Skin epidermis (tissue), 12 donors: ENCODE measurements around the gene BABAM2.

Source experiments
- H3K27ac ChIP-seq, 21 experiments: fragments of 200-600 bp; sonication (generic) in 11 of 21; one replicate each; pipeline ENCODE4 v1.5.0; 2020; ENCODE audit warnings: mild to moderate bottlenecking in 3 of 21, inconsistent platforms in 2 of 21, moderate library complexity in 2 of 21
- H3K4me3 ChIP-seq, 7 experiments: fragments of 200-600 bp; sonication (generic) in 2 of 7; one replicate each; pipeline ENCODE4 v1.5.0; 2020; ENCODE audit warnings: inconsistent platforms in 2 of 7, mild to moderate bottlenecking in 2 of 7, moderate library complexity in 1 of 7

BABAM2 gene

GRCh38 chr2:28378679-28379584, 488.4 kb downstream of the BABAM2 start:
- no peak overlapping the region for H3K4me3 ChIP-seq
- H3K27ac ChIP-seq = peak overlapping the region in 19 of 21 experiments; percentile 33 to 91 (median 77)

GRCh38 chr2:28380219-28380618, 489.7 kb downstream of the BABAM2 start:
- Histone ChIP-seq H3K27ac (no peak overlapping the region), H3K4me3 (no peak overlapping the region)

- H3K27ac ChIP-seq = peak overlapping the region in 2 of 21 experiments; percentile 27 to 32
Measured at GRCh38 chr2:28381225-28382180, 491.0 kb downstream of the BABAM2 start.

DNA sequence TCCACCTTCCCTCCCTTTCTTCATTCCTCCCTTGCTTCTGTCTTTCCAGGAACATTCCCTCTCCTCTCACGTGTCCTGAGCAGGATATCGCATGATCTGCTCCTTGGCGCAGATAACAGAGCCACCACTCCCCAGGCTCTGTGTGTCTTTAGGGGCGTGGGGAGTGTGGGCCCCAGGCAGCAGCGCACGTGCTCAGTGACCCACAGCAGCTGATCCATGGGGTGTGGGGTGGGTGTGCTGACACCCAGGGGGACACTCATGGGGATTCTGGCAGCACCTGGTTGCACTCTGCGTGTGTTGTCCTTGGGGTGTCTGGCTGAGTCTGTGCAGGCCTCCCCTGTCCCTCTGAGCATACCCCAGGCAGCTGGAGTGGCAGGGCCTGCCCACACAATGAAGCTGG, 492.2 kb downstream of the BABAM2 start:
- H3K4me3 ChIP-seq = no peak overlapping the region
- H3K27ac ChIP-seq = peak overlapping the region in 6 of 21 experiments; percentile 17 to 61 (median 51)

More at GRCh38 chr2:28381225-28382180, 491.0 kb downstream of the BABAM2 start:
- no peak overlapping the region for H3K4me3 ChIP-seq

GRCh38 chr2:28387082-28387960, 496.8 kb downstream of the BABAM2 start:
- Histone ChIP-seq H3K4me3 (no peak overlapping the region), H3K27ac (no peak overlapping the region)
